Renal pelvis (tissue), 12 donors: ENCODE measurements around the gene RFNG. TPM values are rescaled to one million over a fixed set of nuclear protein-coding genes. Genes with fewer than 3 reads are reported as not detected.

Experiments used
- DNase-seq: peaks from one replicate; pipeline ENCODE4 v3.0.0-alpha.2; 2013
- long read RNA-seq, 16 experiments: transcript quantifications; one replicate each; lab custom pipeline, GENCODE V29; 2026
- polyA plus RNA-seq, 3 donors: library from polyadenylated mRNA; unstranded; fragments of 120-200 nt; gene quantifications; one replicate each; pipeline ENCODE4 v1.2.1, GENCODE V29; 2013; ENCODE audit not compliant: insufficient read length in 3 of 3

The RFNG gene
- polyA plus RNA-seq: 10 to 100 TPM; 49.4 to 56.6 (median 54.8) TPM
- long read RNA-seq, donor 1, transcript RFNG-209 (1 exons, 2,886 nt): major isoform, 16 of 30 reads
- long read RNA-seq, donor 1, transcript RFNG-201 (8 exons, 1,828 nt): minor isoform, 7 of 30 reads
- long read RNA-seq, donor 1, partial matches to known transcripts: 0 of 30 reads
- long read RNA-seq, donor 1, other reads (novel, unspliced or antisense): 0 of 30 reads
- long read RNA-seq, donor 2, transcript RFNG-201 (8 exons, 1,828 nt): major isoform, 11 of 250 reads
- long read RNA-seq, donor 2, transcript RFNG-207 (6 exons, 2,082 nt): minor isoform, 5 of 250 reads
- long read RNA-seq, donor 2, transcript RFNG-209 (1 exons, 2,886 nt): major isoform, 11 of 250 reads
- long read RNA-seq, donor 2, partial matches to known transcripts: 168 of 250 reads
- long read RNA-seq, donor 2, other reads (novel, unspliced or antisense): 55 of 250 reads
- long read RNA-seq, donor 3, transcript RFNG-209 (1 exons, 2,886 nt): major isoform, 29 of 42 reads
- long read RNA-seq, donor 3, transcript RFNG-201 (8 exons, 1,828 nt): minor isoform, 11 of 42 reads
- long read RNA-seq, donor 3, partial matches to known transcripts: 0 of 42 reads
- long read RNA-seq, donor 3, other reads (novel, unspliced or antisense): 0 of 42 reads
- long read RNA-seq, donor 4, transcript RFNG-201 (8 exons, 1,828 nt): minor isoform, 9 of 249 reads
- long read RNA-seq, donor 4, transcript RFNG-209 (1 exons, 2,886 nt): major isoform, 28 of 249 reads
- long read RNA-seq, donor 4, partial matches to known transcripts: 162 of 249 reads
- long read RNA-seq, donor 4, other reads (novel, unspliced or antisense): 44 of 249 reads
- long read RNA-seq, donor 5, transcript RFNG-209 (1 exons, 2,886 nt): major isoform, 15 of 20 reads
- long read RNA-seq, donor 5, partial matches to known transcripts: 0 of 20 reads
- long read RNA-seq, donor 5, other reads (novel, unspliced or antisense): 0 of 20 reads
- long read RNA-seq, donor 6, transcript RFNG-209 (1 exons, 2,886 nt): major isoform, 11 of 192 reads
- long read RNA-seq, donor 6, partial matches to known transcripts: 147 of 192 reads
- long read RNA-seq, donor 6, other reads (novel, unspliced or antisense): 30 of 192 reads
- long read RNA-seq, donor 7, transcript RFNG-201 (8 exons, 1,828 nt): minor isoform, 15 of 183 reads
- long read RNA-seq, donor 7, transcript RFNG-209 (1 exons, 2,886 nt): major isoform, 26 of 183 reads
- long read RNA-seq, donor 7, partial matches to known transcripts: 133 of 183 reads
- long read RNA-seq, donor 7, other reads (novel, unspliced or antisense): 5 of 183 reads
- long read RNA-seq, donor 8, transcript RFNG-209 (1 exons, 2,886 nt): major isoform, 6 of 12 reads
- long read RNA-seq, donor 8, partial matches to known transcripts: 0 of 12 reads
- long read RNA-seq, donor 8, other reads (novel, unspliced or antisense): 0 of 12 reads
- long read RNA-seq, donor 9, transcript RFNG-201 (8 exons, 1,828 nt): minor isoform, 7 of 30 reads
- long read RNA-seq, donor 9, transcript RFNG-209 (1 exons, 2,886 nt): major isoform, 17 of 30 reads
- long read RNA-seq, donor 9, partial matches to known transcripts: 0 of 30 reads
- long read RNA-seq, donor 9, other reads (novel, unspliced or antisense): 0 of 30 reads
- long read RNA-seq, donor 10, transcript RFNG-201 (8 exons, 1,828 nt): minor isoform, 8 of 224 reads
- long read RNA-seq, donor 10, transcript RFNG-209 (1 exons, 2,886 nt): major isoform, 17 of 224 reads
- long read RNA-seq, donor 10, partial matches to known transcripts: 152 of 224 reads
- long read RNA-seq, donor 10, other reads (novel, unspliced or antisense): 40 of 224 reads
- long read RNA-seq, donor 11, transcript RFNG-209 (1 exons, 2,886 nt): major isoform, 13 of 111 reads
- long read RNA-seq, donor 11, transcript RFNG-201 (8 exons, 1,828 nt): major isoform, 13 of 111 reads
- long read RNA-seq, donor 11, partial matches to known transcripts: 75 of 111 reads
- long read RNA-seq, donor 11, other reads (novel, unspliced or antisense): 8 of 111 reads
- long read RNA-seq, donor 12, transcript RFNG-209 (1 exons, 2,886 nt): major isoform, 18 of 33 reads
- long read RNA-seq, donor 12, transcript RFNG-207 (6 exons, 2,082 nt): minor isoform, 8 of 33 reads
- long read RNA-seq, donor 12, transcript RFNG-201 (8 exons, 1,828 nt): minor isoform, 7 of 33 reads
- long read RNA-seq, donor 12, partial matches to known transcripts: 0 of 33 reads
- long read RNA-seq, donor 12, other reads (novel, unspliced or antisense): 0 of 33 reads
- long read RNA-seq, donor 13, transcript RFNG-209 (1 exons, 2,886 nt): major isoform, 22 of 30 reads
- long read RNA-seq, donor 13, partial matches to known transcripts: 0 of 30 reads
- long read RNA-seq, donor 13, other reads (novel, unspliced or antisense): 0 of 30 reads
- long read RNA-seq, donor 14: 0 reads
- long read RNA-seq, donor 15: 0 reads
- long read RNA-seq, donor 16, transcript RFNG-201 (8 exons, 1,828 nt): minor isoform, 8 of 35 reads
- long read RNA-seq, donor 16, transcript RFNG-209 (1 exons, 2,886 nt): major isoform, 26 of 35 reads
- long read RNA-seq, donor 16, partial matches to known transcripts: 0 of 35 reads
- long read RNA-seq, donor 16, other reads (novel, unspliced or antisense): 0 of 35 reads

- peak; percentile 67 for DNase-seq
These were observed at the start of gene RFNG, which contains the start of gene GPS1 for GRCh38 chr17:82051776-82052637. RFNG (minus strand) TSS chr17:82051811; CDS start chr17:82051766, 45 bp downstream. GPS1 (plus strand) TSS chr17:82051898; CDS start chr17:82051932, 34 bp downstream.

GRCh38 chr17:82101301-82101715 lies 49.7 kb upstream of the RFNG start:
- no peak for DNase-seq

GRCh38 chr17:82100502-82101298 lies 49.1 kb upstream of the RFNG start:
- DNase-seq: no peak

- DNase-seq: no peak
These were observed 47.5 kb upstream of the RFNG start for GRCh38 chr17:82098939-82099763.

GRCh38 chr17:82098169-82098938 lies 46.7 kb upstream of the RFNG start, which contains the start of gene FASN:
FASN (minus strand) TSS chr17:82098236; CDS start chr17:82096445, 1,791 bp downstream.
- DNase-seq: peak; percentile 95

GRCh38 chr17:82097919-82098168 lies 46.2 kb upstream of the RFNG start:
- no peak for DNase-seq

- no peak for DNase-seq
These were observed 45.7 kb upstream of the RFNG start for GRCh38 chr17:82097184-82097918.

GRCh38 chr17:82096709-82097183 lies 45.1 kb upstream of the RFNG start:
- no peak for DNase-seq

GRCh38 chr17:82095777-82096708 lies 44.4 kb upstream of the RFNG start:
- no peak for DNase-seq

GRCh38 chr17:82094931-82095776 lies 43.5 kb upstream of the RFNG start:
- DNase-seq: no peak

GRCh38 chr17:82092995-82093751 lies 41.6 kb upstream of the RFNG start:
- DNase-seq: no peak
